ENCODE measurements around the gene SCD5. TPM values are rescaled to one million over a fixed set of nuclear protein-coding genes. Genes with fewer than 3 reads are reported as not detected.

The SCD5 gene
- total RNA-seq, 1 donor from 2014 or later, result 1.0 TPM

GRCh38 chr4:82748810-82749470, 49.7 kb downstream of the SCD5 start:
- H3K27ac Mint-ChIP-seq, result no peak overlapping the region
- H3K36me3 Mint-ChIP-seq (ENCODE audit: low read depth), result no peaks in the 10 kb centered on the region
- DNase-seq (ENCODE audit: low spot score), result no peak
- H3K27me3 Mint-ChIP-seq (ENCODE audit: low read depth), result peaks cover 31% of the 10 kb centered on the region
- H3K4me1 Mint-ChIP-seq (ENCODE audit: low read depth), result no peaks in the 10 kb centered on the region
- H3K9me3 Mint-ChIP-seq, result no peaks in the 10 kb centered on the region
- intact Hi-C loops (cut with micrococcal nuclease), result no loop called here
- H3K4me3 Mint-ChIP-seq (ENCODE audit: low read depth), result no peak overlapping the region

- H3K27ac Mint-ChIP-seq, result no peak overlapping the region
- H3K27me3 Mint-ChIP-seq (ENCODE audit: low read depth), result peaks cover 31% of the 10 kb centered on the region
- no peaks in the 10 kb centered on the region for H3K9me3 Mint-ChIP-seq
- H3K36me3 Mint-ChIP-seq (ENCODE audit: low read depth), result no peaks in the 10 kb centered on the region
- no peak for DNase-seq (ENCODE audit: low spot score)
- H3K4me3 Mint-ChIP-seq (ENCODE audit: low read depth), result no peak overlapping the region
- intact Hi-C loops (cut with micrococcal nuclease), result no loop called here
- H3K4me1 Mint-ChIP-seq (ENCODE audit: low read depth), result no peaks in the 10 kb centered on the region
Measured at GRCh38 chr4:82747686-82748575, 50.7 kb downstream of the SCD5 start.

GRCh38 chr4:82746705-82747574, 51.7 kb downstream of the SCD5 start:
- Mint-ChIP-seq H3K27ac (no peak overlapping the region), H3K9me3 (no peaks in the 10 kb centered on the region), H3K27me3 (ENCODE audit: low read depth) (peaks cover 27% of the 10 kb centered on the region), H3K4me3 (ENCODE audit: low read depth) (no peak overlapping the region), H3K4me1 (ENCODE audit: low read depth) (no peaks in the 10 kb centered on the region), H3K36me3 (ENCODE audit: low read depth) (no peaks in the 10 kb centered on the region)
- intact Hi-C loops (cut with micrococcal nuclease), result no loop called here
- no peak for DNase-seq (ENCODE audit: low spot score)

GRCh38 chr4:82745173-82745842, 53.3 kb downstream of the SCD5 start:
- H3K4me3 Mint-ChIP-seq (ENCODE audit: low read depth), result no peak overlapping the region
- H3K4me1 Mint-ChIP-seq (ENCODE audit: low read depth), result no peaks in the 10 kb centered on the region
- H3K27me3 Mint-ChIP-seq (ENCODE audit: low read depth), result peaks cover 24% of the 10 kb centered on the region
- intact Hi-C loops (cut with micrococcal nuclease), result no loop called here
- H3K36me3 Mint-ChIP-seq (ENCODE audit: low read depth), result no peaks in the 10 kb centered on the region
- DNase-seq (ENCODE audit: low spot score), result no peak
- no peaks in the 10 kb centered on the region for H3K9me3 Mint-ChIP-seq
- no peak overlapping the region for H3K27ac Mint-ChIP-seq

GRCh38 chr4:82744284-82744968, 54.2 kb downstream of the SCD5 start:
- Mint-ChIP-seq H3K4me3 (ENCODE audit: low read depth) (no peak overlapping the region), H3K27ac (no peak overlapping the region), H3K36me3 (ENCODE audit: low read depth) (no peaks in the 10 kb centered on the region), H3K27me3 (ENCODE audit: low read depth) (peaks cover 24% of the 10 kb centered on the region), H3K9me3 (no peaks in the 10 kb centered on the region), H3K4me1 (ENCODE audit: low read depth) (no peaks in the 10 kb centered on the region)
- intact Hi-C loops (cut with micrococcal nuclease), result no loop called here
- no peak for DNase-seq (ENCODE audit: low spot score)

- intact Hi-C loops (cut with micrococcal nuclease), result no loop called here
- Mint-ChIP-seq H3K4me3 (ENCODE audit: low read depth) (no peak overlapping the region), H3K9me3 (no peaks in the 10 kb centered on the region), H3K4me1 (ENCODE audit: low read depth) (no peaks in the 10 kb centered on the region), H3K27ac (no peak overlapping the region), H3K36me3 (ENCODE audit: low read depth) (no peaks in the 10 kb centered on the region), H3K27me3 (ENCODE audit: low read depth) (peaks cover 11% of the 10 kb centered on the region)
- no peak for DNase-seq (ENCODE audit: low spot score)
Measured at GRCh38 chr4:82741188-82741587, 57.4 kb downstream of the SCD5 start.

GRCh38 chr4:82739287-82740190, 59.1 kb downstream of the SCD5 start:
- Mint-ChIP-seq H3K4me1 (ENCODE audit: low read depth) (no peaks in the 10 kb centered on the region), H3K27ac (no peak overlapping the region), H3K27me3 (ENCODE audit: low read depth) (no peaks in the 10 kb centered on the region), H3K9me3 (no peaks in the 10 kb centered on the region), H3K36me3 (ENCODE audit: low read depth) (no peaks in the 10 kb centered on the region), H3K4me3 (ENCODE audit: low read depth) (no peak overlapping the region)
- intact Hi-C loops (cut with micrococcal nuclease), result loop anchor here (1.0 kb wide), 1 partner anchor 277 kb away; no protein-coding TSS in a partner anchor
- peak; percentile 67 for DNase-seq (ENCODE audit: low spot score)

- no peaks in the 10 kb centered on the region for H3K9me3 Mint-ChIP-seq
- no peaks in the 10 kb centered on the region for H3K4me1 Mint-ChIP-seq (ENCODE audit: low read depth)
Measured at GRCh38 chr4:82737354-82737753, 61.2 kb downstream of the SCD5 start.

GRCh38 chr4:82733636-82734035, 65.0 kb downstream of the SCD5 start:
- no peaks in the 10 kb centered on the region for H3K4me1 Mint-ChIP-seq (ENCODE audit: low read depth)
- H3K27me3 Mint-ChIP-seq (ENCODE audit: low read depth), result peaks cover 4% of the 10 kb centered on the region
- DNase-seq (ENCODE audit: low spot score), result no peak
- H3K36me3 Mint-ChIP-seq (ENCODE audit: low read depth), result no peaks in the 10 kb centered on the region
- no peak overlapping the region for H3K4me3 Mint-ChIP-seq (ENCODE audit: low read depth)
- no peaks in the 10 kb centered on the region for H3K9me3 Mint-ChIP-seq
- intact Hi-C loops (cut with micrococcal nuclease), result no loop called here
- no peak overlapping the region for H3K27ac Mint-ChIP-seq

More at GRCh38 chr4:82737354-82737753, 61.2 kb downstream of the SCD5 start:
- no peak overlapping the region for H3K27ac Mint-ChIP-seq
- no peaks in the 10 kb centered on the region for H3K36me3 Mint-ChIP-seq (ENCODE audit: low read depth)
- peaks cover 4% of the 10 kb centered on the region for H3K27me3 Mint-ChIP-seq (ENCODE audit: low read depth)
- no peak overlapping the region for H3K4me3 Mint-ChIP-seq (ENCODE audit: low read depth)
- no peak for DNase-seq (ENCODE audit: low spot score)
- intact Hi-C loops (cut with micrococcal nuclease), result no loop called here

- intact Hi-C loops (cut with micrococcal nuclease), result no loop called here
- Mint-ChIP-seq H3K36me3 (ENCODE audit: low read depth) (no peaks in the 10 kb centered on the region), H3K4me1 (ENCODE audit: low read depth) (no peaks in the 10 kb centered on the region), H3K27me3 (ENCODE audit: low read depth) (peaks cover 2% of the 10 kb centered on the region), H3K4me3 (ENCODE audit: low read depth) (no peak overlapping the region), H3K27ac (no peak overlapping the region), H3K9me3 (no peaks in the 10 kb centered on the region)
- DNase-seq (ENCODE audit: low spot score), result no peak
Measured at GRCh38 chr4:82728301-82728700, 70.3 kb downstream of the SCD5 start.

GRCh38 chr4:82726596-82726995, 72.0 kb downstream of the SCD5 start:
- Mint-ChIP-seq H3K4me1 (ENCODE audit: low read depth) (no peaks in the 10 kb centered on the region), H3K4me3 (ENCODE audit: low read depth) (no peak overlapping the region), H3K9me3 (no peaks in the 10 kb centered on the region), H3K27ac (no peak overlapping the region), H3K36me3 (ENCODE audit: low read depth) (no peaks in the 10 kb centered on the region), H3K27me3 (ENCODE audit: low read depth) (peaks cover 2% of the 10 kb centered on the region)
- intact Hi-C loops (cut with micrococcal nuclease), result no loop called here
- DNase-seq (ENCODE audit: low spot score), result no peak
